Hepatocyte (in vitro differentiated cells): ENCODE data around the gene SNX32.

Experiments
- CTCF ChIP-seq: fragments of 200-600 bp; sonication (generic); IDR thresholded peaks from 2 replicates; pipeline ENCODE4 v1.5.1; 2016; ENCODE audit warnings: antibody characterized with exemption, mild to moderate bottlenecking; ENCODE audit not compliant: poor library complexity
- EZH2 ChIP-seq: fragments of 200-600 bp; sonication (generic); IDR thresholded peaks from 2 replicates; pipeline ENCODE4 v1.6.1; 2016; ENCODE audit warnings: antibody characterized with exemption, mild to moderate bottlenecking, borderline replicate concordance
- EZH2phosphoT487 ChIP-seq: fragments of 200-600 bp; sonication (generic); IDR thresholded peaks from one replicate; pipeline ENCODE4 v1.6.1; 2018; ENCODE audit warnings: antibody characterized with exemption, mild to moderate bottlenecking, low read depth, moderate library complexity; ENCODE audit not compliant: unreplicated experiment, severe bottlenecking

- no peak for TF ChIP-seq EZH2
- no peak for TF ChIP-seq CTCF
- TF ChIP-seq EZH2phosphoT487: no peak
Observed at GRCh38 chr11:65802841-65803240, 30.9 kb upstream of the SNX32 start.
